WTC11 (cell line): ENCODE data around the gene CGRRF1. TPM values are rescaled to one million over a fixed set of nuclear protein-coding genes. Genes with fewer than 3 reads are reported as not detected.

Source experiments
- AR ChIP-seq: fragments of 250-450 bp; sonication (Bioruptor Pico); IDR thresholded peaks from 2 replicates; pipeline ENCODE4 v1.9.0; 2021; ENCODE audit warnings: mild to moderate bottlenecking
- CREB1 ChIP-seq: sonication (generic); formaldehyde crosslinking; IDR thresholded peaks from 2 replicates; pipeline ENCODE4 v1.8.0; 2023; ENCODE audit warnings: mild to moderate bottlenecking, missing genetic modification reagents
- CREM ChIP-seq: sonication (generic); formaldehyde crosslinking; IDR thresholded peaks from 2 replicates; pipeline ENCODE4 v1.8.1; 2022; ENCODE audit warnings: mild to moderate bottlenecking, missing genetic modification reagents, moderate library complexity
- E2F4 ChIP-seq: sonication (generic); formaldehyde crosslinking; IDR thresholded peaks from 2 replicates; pipeline ENCODE4 v1.8.1; 2022; ENCODE audit warnings: low read depth, mild to moderate bottlenecking, moderate library complexity, missing genetic modification reagents, borderline replicate concordance
- ESRRA ChIP-seq: sonication (generic); formaldehyde crosslinking; IDR thresholded peaks from 2 replicates; pipeline ENCODE4 v1.8.1; 2022; ENCODE audit warnings: mild to moderate bottlenecking, missing genetic modification reagents, borderline replicate concordance
- FOXJ3 ChIP-seq: sonication (generic); formaldehyde crosslinking; IDR thresholded peaks from 2 replicates; pipeline ENCODE4 v1.9.0; 2021; ENCODE audit warnings: missing genetic modification reagents, mild to moderate bottlenecking, borderline replicate concordance
- FOXP1 ChIP-seq: sonication (generic); formaldehyde crosslinking; IDR thresholded peaks from 2 replicates; pipeline ENCODE4 v1.8.0; 2022; ENCODE audit warnings: missing genetic modification reagents, mild to moderate bottlenecking, moderate library complexity, borderline replicate concordance
- HMGA2 ChIP-seq: fragments of 250-450 bp; sonication (Bioruptor Pico); IDR thresholded peaks from 2 replicates; pipeline ENCODE4 v1.4.0; 2021; ENCODE audit warnings: mild to moderate bottlenecking, moderate library complexity
- IRF1 ChIP-seq: sonication (generic); formaldehyde crosslinking; IDR thresholded peaks from 2 replicates; pipeline ENCODE4 v1.8.0; 2023; ENCODE audit warnings: missing genetic modification reagents
- JAZF1 ChIP-seq: fragments of 250-450 bp; sonication (Bioruptor Pico); IDR thresholded peaks from 2 replicates; pipeline ENCODE4 v1.9.0; 2021; ENCODE audit warnings: moderate library complexity, mild to moderate bottlenecking, inconsistent platforms
- NFYB ChIP-seq: sonication (generic); formaldehyde crosslinking; conservative IDR thresholded peaks from 2 replicates; pipeline ENCODE4 v1.8.0; 2022; ENCODE audit warnings: low read depth, missing genetic modification reagents
- OVOL2 ChIP-seq: fragments of 250-450 bp; sonication (Bioruptor Pico); IDR thresholded peaks from 2 replicates; pipeline ENCODE4 v1.9.0; 2021; ENCODE audit warnings: mild to moderate bottlenecking, borderline replicate concordance
- PREB ChIP-seq: sonication (generic); formaldehyde crosslinking; IDR thresholded peaks from 2 replicates; pipeline ENCODE4 v1.8.1; 2022; ENCODE audit warnings: mild to moderate bottlenecking, missing genetic modification reagents, moderate library complexity, borderline replicate concordance
- ZNF121 ChIP-seq: sonication (generic); formaldehyde crosslinking; IDR thresholded peaks from 2 replicates; pipeline ENCODE4 v1.8.0; 2023; ENCODE audit warnings: missing genetic modification reagents
- ZNF219 ChIP-seq: sonication (generic); formaldehyde crosslinking; IDR thresholded peaks from 2 replicates; pipeline ENCODE4 v1.8.0; 2023; ENCODE audit warnings: missing genetic modification reagents, mild to moderate bottlenecking, borderline replicate concordance
- ZNF532 ChIP-seq: fragments of 250-450 bp; sonication (Bioruptor Pico); IDR thresholded peaks from 2 replicates; pipeline ENCODE4 v1.9.0; 2021; ENCODE audit warnings: mild to moderate bottlenecking, borderline replicate concordance
- total RNA-seq: library from RNA; stranded (reverse); gene quantifications from 3 replicates; pipeline ENCODE4 v1.2.3, GENCODE V29; 2021
- TF ChIP-seq, protein P1 (sequence below): sonication (generic); formaldehyde crosslinking; IDR thresholded peaks from 2 replicates; pipeline ENCODE4 v1.8.0; 2023; ENCODE audit warnings: mild to moderate bottlenecking, missing genetic modification reagents
- TF ChIP-seq, protein P2 (sequence below): sonication (generic); formaldehyde crosslinking; conservative IDR thresholded peaks from 2 replicates; pipeline ENCODE4 v1.8.1; 2022; ENCODE audit warnings: mild to moderate bottlenecking, missing genetic modification reagents
- TF ChIP-seq, protein P3 (sequence below): sonication (generic); formaldehyde crosslinking; IDR thresholded peaks from 2 replicates; pipeline ENCODE4 v1.8.1; 2023; ENCODE audit warnings: mild to moderate bottlenecking, moderate library complexity, missing genetic modification reagents
- TF ChIP-seq, protein P4 (sequence below): sonication (generic); formaldehyde crosslinking; IDR thresholded peaks from 2 replicates; pipeline ENCODE4 v1.8.0; 2022; ENCODE audit warnings: mild to moderate bottlenecking, missing genetic modification reagents

Gene CGRRF1
- total RNA-seq, 1 experiment from 2014 or later, result 15.1 TPM

GRCh38 chr14:54488646-54489317 lies 20.9 kb upstream of the CGRRF1 start, which contains the start of gene GMFB (continued):
- no peak for TF ChIP-seq AR (CRISPR knock-in tag)
- TF ChIP-seq HMGA2, result no peak
- TF ChIP-seq, protein P1, sequence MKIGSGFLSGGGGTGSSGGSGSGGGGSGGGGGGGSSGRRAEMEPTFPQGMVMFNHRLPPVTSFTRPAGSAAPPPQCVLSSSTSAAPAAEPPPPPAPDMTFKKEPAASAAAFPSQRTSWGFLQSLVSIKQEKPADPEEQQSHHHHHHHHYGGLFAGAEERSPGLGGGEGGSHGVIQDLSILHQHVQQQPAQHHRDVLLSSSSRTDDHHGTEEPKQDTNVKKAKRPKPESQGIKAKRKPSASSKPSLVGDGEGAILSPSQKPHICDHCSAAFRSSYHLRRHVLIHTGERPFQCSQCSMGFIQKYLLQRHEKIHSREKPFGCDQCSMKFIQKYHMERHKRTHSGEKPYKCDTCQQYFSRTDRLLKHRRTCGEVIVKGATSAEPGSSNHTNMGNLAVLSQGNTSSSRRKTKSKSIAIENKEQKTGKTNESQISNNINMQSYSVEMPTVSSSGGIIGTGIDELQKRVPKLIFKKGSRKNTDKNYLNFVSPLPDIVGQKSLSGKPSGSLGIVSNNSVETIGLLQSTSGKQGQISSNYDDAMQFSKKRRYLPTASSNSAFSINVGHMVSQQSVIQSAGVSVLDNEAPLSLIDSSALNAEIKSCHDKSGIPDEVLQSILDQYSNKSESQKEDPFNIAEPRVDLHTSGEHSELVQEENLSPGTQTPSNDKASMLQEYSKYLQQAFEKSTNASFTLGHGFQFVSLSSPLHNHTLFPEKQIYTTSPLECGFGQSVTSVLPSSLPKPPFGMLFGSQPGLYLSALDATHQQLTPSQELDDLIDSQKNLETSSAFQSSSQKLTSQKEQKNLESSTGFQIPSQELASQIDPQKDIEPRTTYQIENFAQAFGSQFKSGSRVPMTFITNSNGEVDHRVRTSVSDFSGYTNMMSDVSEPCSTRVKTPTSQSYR (CRISPR knock-in tag), result no peak
- TF ChIP-seq, protein P2, sequence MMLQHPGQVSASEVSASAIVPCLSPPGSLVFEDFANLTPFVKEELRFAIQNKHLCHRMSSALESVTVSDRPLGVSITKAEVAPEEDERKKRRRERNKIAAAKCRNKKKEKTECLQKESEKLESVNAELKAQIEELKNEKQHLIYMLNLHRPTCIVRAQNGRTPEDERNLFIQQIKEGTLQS, result no peak
- no peak for TF ChIP-seq IRF1 (CRISPR knock-in tag)
- no peak for TF ChIP-seq NFYB (CRISPR knock-in tag)
- no peak for TF ChIP-seq CREB1 (CRISPR knock-in tag)
- TF ChIP-seq, protein P3, sequence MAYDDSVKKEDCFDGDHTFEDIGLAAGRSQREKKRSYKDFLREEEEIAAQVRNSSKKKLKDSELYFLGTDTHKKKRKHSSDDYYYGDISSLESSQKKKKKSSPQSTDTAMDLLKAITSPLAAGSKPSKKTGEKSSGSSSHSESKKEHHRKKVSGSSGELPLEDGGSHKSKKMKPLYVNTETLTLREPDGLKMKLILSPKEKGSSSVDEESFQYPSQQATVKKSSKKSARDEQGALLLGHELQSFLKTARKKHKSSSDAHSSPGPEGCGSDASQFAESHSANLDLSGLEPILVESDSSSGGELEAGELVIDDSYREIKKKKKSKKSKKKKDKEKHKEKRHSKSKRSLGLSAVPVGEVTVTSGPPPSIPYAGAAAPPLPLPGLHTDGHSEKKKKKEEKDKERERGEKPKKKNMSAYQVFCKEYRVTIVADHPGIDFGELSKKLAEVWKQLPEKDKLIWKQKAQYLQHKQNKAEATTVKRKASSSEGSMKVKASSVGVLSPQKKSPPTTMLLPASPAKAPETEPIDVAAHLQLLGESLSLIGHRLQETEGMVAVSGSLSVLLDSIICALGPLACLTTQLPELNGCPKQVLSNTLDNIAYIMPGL (CRISPR knock-in tag), result peak; percentile 83; the same call in 1 of the 2 replicates
- TF ChIP-seq, protein P4, sequence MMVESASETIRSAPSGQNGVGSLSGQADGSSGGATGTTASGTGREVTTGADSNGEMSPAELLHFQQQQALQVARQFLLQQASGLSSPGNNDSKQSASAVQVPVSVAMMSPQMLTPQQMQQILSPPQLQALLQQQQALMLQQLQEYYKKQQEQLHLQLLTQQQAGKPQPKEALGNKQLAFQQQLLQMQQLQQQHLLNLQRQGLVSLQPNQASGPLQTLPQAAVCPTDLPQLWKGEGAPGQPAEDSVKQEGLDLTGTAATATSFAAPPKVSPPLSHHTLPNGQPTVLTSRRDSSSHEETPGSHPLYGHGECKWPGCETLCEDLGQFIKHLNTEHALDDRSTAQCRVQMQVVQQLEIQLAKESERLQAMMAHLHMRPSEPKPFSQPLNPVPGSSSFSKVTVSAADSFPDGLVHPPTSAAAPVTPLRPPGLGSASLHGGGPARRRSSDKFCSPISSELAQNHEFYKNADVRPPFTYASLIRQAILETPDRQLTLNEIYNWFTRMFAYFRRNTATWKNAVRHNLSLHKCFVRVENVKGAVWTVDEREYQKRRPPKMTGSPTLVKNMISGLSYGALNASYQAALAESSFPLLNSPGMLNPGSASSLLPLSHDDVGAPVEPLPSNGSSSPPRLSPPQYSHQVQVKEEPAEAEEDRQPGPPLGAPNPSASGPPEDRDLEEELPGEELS, result no peak
- no peak for TF ChIP-seq PREB (CRISPR knock-in tag)
- no peak for TF ChIP-seq E2F4 (CRISPR knock-in tag)
- TF ChIP-seq FOXP1 (CRISPR knock-in tag), result peak; percentile 64; the same call in 1 of the 2 replicates
- no peak for TF ChIP-seq ZNF532 (CRISPR knock-in tag)
- TF ChIP-seq ESRRA, result peak; percentile 48; the same call in 1 of the 2 replicates
- no peak for TF ChIP-seq JAZF1
- no peak for TF ChIP-seq FOXJ3
- no peak for TF ChIP-seq ZNF121 (CRISPR knock-in tag)
- TF ChIP-seq OVOL2 (CRISPR knock-in tag), result no peak
- no peak for TF ChIP-seq ZNF219 (CRISPR knock-in tag)
- peak; percentile 68; the same call in 1 of the 2 replicates for TF ChIP-seq CREM (CRISPR knock-in tag)
